Measurements from ENCODE around the gene MB21D2.

MB21D2 gene

DNA sequence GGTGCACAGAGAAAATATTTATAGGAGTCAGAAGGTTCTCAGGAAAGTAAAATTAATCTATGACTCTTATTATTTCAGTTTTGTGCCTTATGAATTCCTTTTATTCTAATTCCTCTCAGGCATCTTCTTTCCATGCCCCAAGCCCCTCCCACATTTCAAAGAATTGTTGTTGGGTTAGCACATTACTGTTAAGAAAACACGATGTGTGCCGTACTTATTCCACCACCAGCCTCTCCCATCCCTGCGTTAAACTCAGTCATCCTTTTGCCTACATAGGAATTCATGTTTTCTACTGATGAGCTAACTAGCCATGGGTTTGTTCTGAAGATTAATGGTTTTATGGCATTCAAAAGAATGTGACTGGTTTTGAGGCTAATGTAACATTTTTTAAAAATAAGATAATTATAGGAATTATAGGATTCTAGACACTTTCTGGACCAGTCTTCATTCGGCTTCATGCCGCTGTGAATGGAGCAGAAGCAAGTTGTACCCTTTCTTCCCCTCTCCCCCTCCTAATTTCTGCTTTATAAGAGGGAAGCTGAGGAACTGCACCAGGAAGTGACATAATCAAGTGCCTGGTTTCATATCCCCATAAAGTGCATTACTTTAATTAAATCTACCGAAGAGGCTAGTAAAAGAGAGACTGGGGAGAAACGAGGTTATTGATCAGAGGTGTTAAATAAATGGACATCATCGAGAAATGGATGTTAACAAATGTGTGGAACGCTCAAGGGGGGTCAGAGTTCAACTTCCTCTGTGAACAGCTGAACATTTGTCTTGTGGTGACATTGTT is 12.3 kb upstream of the MB21D2 start:
- POLR2A ChIA-PET = interaction anchor here (1.7 kb wide), 1 partner anchor 12 kb away, joined by 6 read pairs; the partner anchor contains the start of gene MB21D2
- DNase-seq (ENCODE audit: extremely low spot score) = no peak
- TF ChIP-seq ZNF384 (IDR thresholded peaks at IDR 0.05) (no peak), HDGF (IDR thresholded peaks at IDR 0.05; ENCODE audit: borderline replicate concordance) (no peak), ELF4 (IDR thresholded peaks at IDR 0.05) (no peak), SUZ12 (IDR thresholded peaks at IDR 0.05) (no peak), L3MBTL2 (conservative IDR thresholded peaks at IDR 0.05) (no peak), FOXA1 (IDR thresholded peaks at IDR 0.05) (no peak), LEF1 (IDR thresholded peaks at IDR 0.05; ENCODE audit: borderline replicate concordance) (no peak), FOXM1 (IDR thresholded peaks at IDR 0.05; ENCODE audit: borderline replicate concordance) (no peak), BHLHE40 (IDR thresholded peaks at IDR 0.05; ENCODE audit: borderline replicate concordance) (no peak), FOXK2 (IDR thresholded peaks at IDR 0.05) (no peak), SP1 (IDR thresholded peaks at IDR 0.05) (no peak), ARNT (IDR thresholded peaks at IDR 0.05) (no peak), TARDBP (IDR thresholded peaks at IDR 0.05) (no peak), NFRKB (IDR thresholded peaks at IDR 0.05) (no peak), CTBP1 (IDR thresholded peaks at IDR 0.05; ENCODE audit: borderline replicate concordance) (no peak)
- TF ChIP-seq, protein P1, sequence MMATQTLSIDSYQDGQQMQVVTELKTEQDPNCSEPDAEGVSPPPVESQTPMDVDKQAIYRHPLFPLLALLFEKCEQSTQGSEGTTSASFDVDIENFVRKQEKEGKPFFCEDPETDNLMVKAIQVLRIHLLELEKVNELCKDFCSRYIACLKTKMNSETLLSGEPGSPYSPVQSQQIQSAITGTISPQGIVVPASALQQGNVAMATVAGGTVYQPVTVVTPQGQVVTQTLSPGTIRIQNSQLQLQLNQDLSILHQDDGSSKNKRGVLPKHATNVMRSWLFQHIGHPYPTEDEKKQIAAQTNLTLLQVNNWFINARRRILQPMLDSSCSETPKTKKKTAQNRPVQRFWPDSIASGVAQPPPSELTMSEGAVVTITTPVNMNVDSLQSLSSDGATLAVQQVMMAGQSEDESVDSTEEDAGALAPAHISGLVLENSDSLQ (IDR thresholded peaks at IDR 0.05) = no peak
- CTCF ChIA-PET = interaction anchor here (0.6 kb wide), 1 partner anchor 111 kb away, joined by 3 read pairs; no protein-coding TSS in a partner anchor

DNA sequence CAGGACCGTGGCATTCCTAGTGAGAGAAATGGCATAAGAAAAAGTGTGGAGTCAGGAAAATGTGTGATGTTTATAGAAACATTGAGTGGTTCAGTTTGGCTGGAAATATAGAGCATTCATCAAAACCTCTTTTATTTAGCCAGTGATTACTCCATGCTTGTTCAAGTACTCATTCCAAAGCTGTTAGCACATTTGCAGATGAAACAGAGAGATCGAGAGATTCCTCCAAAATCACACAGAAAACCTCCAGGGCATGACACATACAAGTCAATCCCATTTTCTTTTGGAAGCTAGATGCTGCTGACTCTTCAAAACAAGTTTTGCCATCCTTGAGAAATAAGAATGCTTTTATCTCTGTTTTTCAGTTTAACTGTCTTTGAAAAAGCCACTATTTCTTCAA is 11.5 kb upstream of the MB21D2 start:
- ChIA-PET POLR2A (interaction anchor here (1.7 kb wide), 1 partner anchor 12 kb away, joined by 6 read pairs; the partner anchor contains the start of gene MB21D2), CTCF (no interaction called here)
- no peak for DNase-seq (ENCODE audit: extremely low spot score)
- no peak for TF ChIP-seq FOXK2 (IDR thresholded peaks at IDR 0.05)
- no peak for TF ChIP-seq TARDBP (IDR thresholded peaks at IDR 0.05)
- no peak for TF ChIP-seq HDGF (IDR thresholded peaks at IDR 0.05; ENCODE audit: borderline replicate concordance)
- no peak for TF ChIP-seq SP1 (IDR thresholded peaks at IDR 0.05)
- TF ChIP-seq, protein P1 (IDR thresholded peaks at IDR 0.05) = no peak
- TF ChIP-seq NFRKB (IDR thresholded peaks at IDR 0.05) = no peak
- TF ChIP-seq SUZ12 (IDR thresholded peaks at IDR 0.05) = no peak
- TF ChIP-seq L3MBTL2 (conservative IDR thresholded peaks at IDR 0.05) = no peak
- TF ChIP-seq FOXM1 (IDR thresholded peaks at IDR 0.05; ENCODE audit: borderline replicate concordance) = no peak
- no peak for TF ChIP-seq CTBP1 (IDR thresholded peaks at IDR 0.05; ENCODE audit: borderline replicate concordance)
- TF ChIP-seq ZNF384 (IDR thresholded peaks at IDR 0.05) = no peak
- TF ChIP-seq LEF1 (IDR thresholded peaks at IDR 0.05; ENCODE audit: borderline replicate concordance) = no peak
- TF ChIP-seq ARNT (IDR thresholded peaks at IDR 0.05) = no peak
- no peak for TF ChIP-seq ELF4 (IDR thresholded peaks at IDR 0.05)

DNA sequence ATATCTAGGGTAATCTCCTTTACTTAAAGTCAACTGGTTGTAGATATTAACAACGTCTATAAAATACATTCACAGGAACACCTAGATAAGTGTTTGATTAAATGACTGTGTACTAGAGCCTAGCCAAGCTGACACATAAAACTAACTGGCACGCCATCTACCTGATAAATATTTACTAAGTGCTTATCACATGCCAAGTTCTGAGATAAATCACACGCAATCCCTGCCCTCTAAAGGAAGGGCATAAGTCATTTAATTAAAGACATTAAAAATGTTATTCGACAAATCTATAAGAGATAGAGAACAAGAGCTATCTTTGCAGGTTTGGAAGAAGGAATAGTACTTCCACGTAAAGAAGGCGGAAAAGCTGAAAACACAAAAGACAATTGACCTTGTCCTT is 11.1 kb upstream of the MB21D2 start:
- POLR2A ChIA-PET = no interaction called here

DNA sequence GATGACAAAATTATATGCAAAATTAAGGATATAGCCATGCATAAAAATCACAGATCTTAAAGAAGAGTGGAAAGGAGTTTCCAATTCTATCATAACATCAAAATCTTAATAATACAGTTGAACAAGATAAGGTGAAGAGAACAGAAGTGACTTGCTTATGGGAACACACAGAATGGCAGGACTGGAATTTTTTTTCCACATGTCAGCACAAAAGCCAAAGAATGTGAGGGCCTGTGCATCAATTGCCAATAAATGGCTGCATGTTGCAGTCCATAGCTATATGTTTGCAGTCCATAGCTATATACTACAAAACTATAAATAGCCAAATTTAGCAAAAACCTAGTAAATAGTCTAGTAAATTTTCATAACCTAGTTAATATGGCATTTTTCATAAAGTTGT is 10.4 kb upstream of the MB21D2 start:
- ChIA-PET POLR2A (no interaction called here), CTCF (no interaction called here)
- no peak for DNase-seq (ENCODE audit: extremely low spot score)
- no peak for TF ChIP-seq SUZ12 (IDR thresholded peaks at IDR 0.05)
- TF ChIP-seq L3MBTL2 (conservative IDR thresholded peaks at IDR 0.05) = no peak
- TF ChIP-seq CTBP1 (IDR thresholded peaks at IDR 0.05; ENCODE audit: borderline replicate concordance) = no peak
- TF ChIP-seq BHLHE40 (IDR thresholded peaks at IDR 0.05; ENCODE audit: borderline replicate concordance) = no peak
- no peak for TF ChIP-seq HDGF (IDR thresholded peaks at IDR 0.05; ENCODE audit: borderline replicate concordance)
- TF ChIP-seq LEF1 (IDR thresholded peaks at IDR 0.05; ENCODE audit: borderline replicate concordance) = no peak
- TF ChIP-seq ARNT (IDR thresholded peaks at IDR 0.05) = no peak
- no peak for TF ChIP-seq SP1 (IDR thresholded peaks at IDR 0.05)
- TF ChIP-seq NFRKB (IDR thresholded peaks at IDR 0.05) = no peak
- TF ChIP-seq, protein P1 (IDR thresholded peaks at IDR 0.05) = no peak
- no peak for TF ChIP-seq FOXA1 (IDR thresholded peaks at IDR 0.05)
- no peak for TF ChIP-seq FOXK2 (IDR thresholded peaks at IDR 0.05)
- TF ChIP-seq TARDBP (IDR thresholded peaks at IDR 0.05) = no peak

More for the DNA sequence above, 11.1 kb upstream of the MB21D2 start:
- CTCF ChIA-PET = no interaction called here
- DNase-seq (ENCODE audit: extremely low spot score) = no peak
- no peak for TF ChIP-seq NFRKB (IDR thresholded peaks at IDR 0.05)
- TF ChIP-seq L3MBTL2 (conservative IDR thresholded peaks at IDR 0.05) = no peak
- no peak for TF ChIP-seq FOXA1 (IDR thresholded peaks at IDR 0.05)

DNA sequence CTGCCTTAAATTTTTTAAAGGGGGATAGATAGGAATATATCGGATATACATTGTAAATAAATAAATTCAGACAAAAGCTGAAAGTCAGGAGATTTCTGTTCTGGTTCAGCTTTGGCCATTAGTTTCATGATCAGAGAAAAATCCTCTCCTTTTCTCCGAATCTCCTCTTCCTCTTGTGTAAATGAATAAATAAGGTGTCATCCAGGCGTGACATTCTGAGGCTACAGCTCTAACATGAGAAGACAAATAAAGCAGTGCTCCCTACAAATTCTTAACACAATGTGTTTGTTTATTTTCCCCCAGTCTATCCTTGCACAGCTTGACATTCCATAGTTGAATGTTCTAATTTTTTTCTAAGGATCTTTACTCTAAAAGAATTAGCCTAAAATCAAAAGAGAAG is 9.4 kb upstream of the MB21D2 start:
- no peak for DNase-seq (ENCODE audit: extremely low spot score)
- ChIA-PET POLR2A (no interaction called here), CTCF (interaction anchor here (0.6 kb wide), 1 partner anchor 17 kb away, joined by 4 read pairs; no protein-coding TSS in a partner anchor)
- no peak for TF ChIP-seq HDGF (IDR thresholded peaks at IDR 0.05; ENCODE audit: borderline replicate concordance)
- no peak for TF ChIP-seq SUZ12 (IDR thresholded peaks at IDR 0.05)
- TF ChIP-seq ZNF384 (IDR thresholded peaks at IDR 0.05) = no peak
- no peak for TF ChIP-seq TARDBP (IDR thresholded peaks at IDR 0.05)
- no peak for TF ChIP-seq LEF1 (IDR thresholded peaks at IDR 0.05; ENCODE audit: borderline replicate concordance)
- TF ChIP-seq NFRKB (IDR thresholded peaks at IDR 0.05) = no peak
- TF ChIP-seq FOXK2 (IDR thresholded peaks at IDR 0.05) = no peak
- TF ChIP-seq CTBP1 (IDR thresholded peaks at IDR 0.05; ENCODE audit: borderline replicate concordance) = no peak
- no peak for TF ChIP-seq BHLHE40 (IDR thresholded peaks at IDR 0.05; ENCODE audit: borderline replicate concordance)
- TF ChIP-seq FOXA1 (IDR thresholded peaks at IDR 0.05) = no peak
- no peak for TF ChIP-seq L3MBTL2 (conservative IDR thresholded peaks at IDR 0.05)

DNA sequence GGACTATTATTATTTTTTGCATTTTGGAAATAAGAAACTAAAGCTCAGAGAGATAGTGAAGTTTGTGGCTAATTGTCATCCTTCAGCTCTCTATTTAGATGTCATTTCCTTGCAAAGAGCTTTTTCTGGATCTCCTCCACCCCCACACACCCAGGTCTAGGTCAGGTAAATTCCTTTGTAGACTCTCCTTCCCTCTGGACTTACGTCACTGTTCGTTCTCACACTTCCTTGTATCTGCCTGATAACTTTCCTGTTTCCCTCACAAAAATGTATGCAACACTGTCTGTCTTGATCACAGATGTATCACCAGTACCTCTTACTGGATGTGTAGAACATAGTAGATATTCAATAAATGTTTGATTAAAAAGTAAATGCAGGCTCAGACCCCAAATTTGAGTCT is 6.1 kb upstream of the MB21D2 start:
- ChIA-PET CTCF (interaction anchor here (0.6 kb wide), 1 partner anchor 645 kb away, joined by 3 read pairs; no protein-coding TSS in a partner anchor), POLR2A (no interaction called here)

More for the DNA sequence above, 6.1 kb upstream of the MB21D2 start:
- DNase-seq (ENCODE audit: extremely low spot score) = no peak
- TF ChIP-seq ELF4 (IDR thresholded peaks at IDR 0.05) = no peak
